RWPE2 (cell line): ENCODE measurements around the gene SAMD14.

Source experiments
- ATAC-seq: fragments of 200-7000 bp; cut with Tn5 transposase; 3 replicates; pipeline ENCODE4 v1.9.1; 2021; ENCODE audit warnings: low read depth
- DNase-seq: peaks from one replicate; pipeline ENCODE4 v3.0.0-alpha.2; 2020; ENCODE audit warnings: low spot score
- H3K27ac ChIP-seq: fragments of 450-650 bp; 2 replicates; pipeline ENCODE4 v1.5.1; 2017; ENCODE audit warnings: mild to moderate bottlenecking; ENCODE audit not compliant: poor library complexity, severe bottlenecking
- H3K27me3 ChIP-seq: fragments of 250-450 bp; sonication (Bioruptor Pico); 2 replicates; pipeline ENCODE4 v1.5.1; 2021; ENCODE audit warnings: mild to moderate bottlenecking, moderate library complexity; ENCODE audit not compliant: insufficient read depth, poor library complexity, severe bottlenecking
- H3K36me3 ChIP-seq: fragments of 250-450 bp; sonication (Bioruptor Pico); 2 replicates; pipeline ENCODE4 v1.5.1; 2020; ENCODE audit warnings: low read depth, mild to moderate bottlenecking, moderate library complexity
- H3K4me1 ChIP-seq: fragments of 250-450 bp; sonication (Bioruptor Pico); 2 replicates; pipeline ENCODE4 v1.5.1; 2021; ENCODE audit warnings: mild to moderate bottlenecking, moderate library complexity; ENCODE audit not compliant: insufficient read depth, poor library complexity, severe bottlenecking
- H3K4me3 ChIP-seq: fragments of 250-450 bp; sonication (Bioruptor Pico); 2 replicates; pipeline ENCODE4 v1.5.1; 2021; ENCODE audit warnings: mild to moderate bottlenecking, moderate library complexity; ENCODE audit not compliant: severe bottlenecking
- H3K9me3 ChIP-seq: fragments of 250-450 bp; sonication (Bioruptor Pico); 2 replicates; pipeline ENCODE4 v1.5.1; 2021; ENCODE audit warnings: mild to moderate bottlenecking, moderate library complexity; ENCODE audit not compliant: severe bottlenecking
- TF ChIP-seq, protein P1 (sequence below): fragments of 450-650 bp; IDR thresholded peaks from one replicate; pipeline ENCODE4 v1.5.1; 2017; ENCODE audit warnings: mild to moderate bottlenecking, moderate library complexity; ENCODE audit not compliant: poor library complexity, severe bottlenecking

SAMD14 gene

DNA sequence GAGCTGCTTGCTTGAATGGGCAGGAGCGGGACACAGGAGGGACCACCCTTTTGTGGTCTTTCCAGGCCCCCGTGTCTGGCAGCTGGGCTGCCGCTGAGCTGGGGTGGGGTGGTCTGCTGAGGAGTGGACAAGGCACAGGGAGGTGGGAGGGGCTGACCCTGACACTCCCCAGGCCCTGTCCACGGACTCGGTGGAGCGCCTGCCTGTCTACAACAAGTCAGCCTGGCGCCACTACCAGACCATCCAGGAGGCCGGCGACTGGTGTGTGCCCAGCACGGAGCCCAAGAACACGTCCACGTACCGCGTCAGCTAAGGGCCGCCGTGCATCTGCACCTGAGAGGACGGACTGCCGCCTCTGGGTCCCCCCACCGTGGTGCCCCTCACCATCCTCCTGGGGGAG is 20.2 kb downstream of the SAMD14 start:
- Histone ChIP-seq H3K36me3 (no peaks in the 10 kb centered on the region; the same call in 1 of the 2 replicates), H3K4me3 (no peak overlapping the region), H3K27me3 (no peaks in the 10 kb centered on the region), H3K9me3 (no peaks in the 10 kb centered on the region), H3K27ac (no peak overlapping the region), H3K4me1 (peaks cover 15% of the 10 kb centered on the region)
- TF ChIP-seq, protein P1, sequence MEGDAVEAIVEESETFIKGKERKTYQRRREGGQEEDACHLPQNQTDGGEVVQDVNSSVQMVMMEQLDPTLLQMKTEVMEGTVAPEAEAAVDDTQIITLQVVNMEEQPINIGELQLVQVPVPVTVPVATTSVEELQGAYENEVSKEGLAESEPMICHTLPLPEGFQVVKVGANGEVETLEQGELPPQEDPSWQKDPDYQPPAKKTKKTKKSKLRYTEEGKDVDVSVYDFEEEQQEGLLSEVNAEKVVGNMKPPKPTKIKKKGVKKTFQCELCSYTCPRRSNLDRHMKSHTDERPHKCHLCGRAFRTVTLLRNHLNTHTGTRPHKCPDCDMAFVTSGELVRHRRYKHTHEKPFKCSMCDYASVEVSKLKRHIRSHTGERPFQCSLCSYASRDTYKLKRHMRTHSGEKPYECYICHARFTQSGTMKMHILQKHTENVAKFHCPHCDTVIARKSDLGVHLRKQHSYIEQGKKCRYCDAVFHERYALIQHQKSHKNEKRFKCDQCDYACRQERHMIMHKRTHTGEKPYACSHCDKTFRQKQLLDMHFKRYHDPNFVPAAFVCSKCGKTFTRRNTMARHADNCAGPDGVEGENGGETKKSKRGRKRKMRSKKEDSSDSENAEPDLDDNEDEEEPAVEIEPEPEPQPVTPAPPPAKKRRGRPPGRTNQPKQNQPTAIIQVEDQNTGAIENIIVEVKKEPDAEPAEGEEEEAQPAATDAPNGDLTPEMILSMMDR, result no peak
- ATAC-seq (no peak), DNase-seq (no peak)

DNA sequence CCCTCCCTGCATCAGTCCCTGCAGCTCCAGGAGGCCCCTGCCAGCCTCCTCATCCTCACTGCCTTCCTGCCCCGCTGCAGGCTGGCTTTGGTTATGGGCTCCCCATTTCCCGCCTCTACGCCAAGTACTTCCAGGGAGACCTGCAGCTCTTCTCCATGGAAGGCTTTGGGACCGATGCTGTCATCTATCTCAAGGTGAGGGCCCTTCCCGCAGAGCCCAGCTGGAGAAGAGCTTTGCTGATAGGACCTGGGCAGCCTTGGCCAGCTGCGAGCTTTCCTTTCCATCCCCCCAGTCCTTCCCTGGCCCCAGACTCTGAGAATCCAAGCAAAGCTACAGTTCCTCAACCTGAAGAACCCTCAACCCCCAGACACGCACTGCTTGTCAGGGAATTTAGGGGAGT is 20.8 kb downstream of the SAMD14 start:
- TF ChIP-seq, protein P1, result no peak
- ATAC-seq (no peak), DNase-seq (no peak)
- Histone ChIP-seq H3K9me3 (no peaks in the 10 kb centered on the region), H3K27me3 (no peaks in the 10 kb centered on the region), H3K4me3 (no peak overlapping the region), H3K27ac (no peak overlapping the region), H3K4me1 (peaks cover 15% of the 10 kb centered on the region), H3K36me3 (no peaks in the 10 kb centered on the region; the same call in 1 of the 2 replicates)

DNA sequence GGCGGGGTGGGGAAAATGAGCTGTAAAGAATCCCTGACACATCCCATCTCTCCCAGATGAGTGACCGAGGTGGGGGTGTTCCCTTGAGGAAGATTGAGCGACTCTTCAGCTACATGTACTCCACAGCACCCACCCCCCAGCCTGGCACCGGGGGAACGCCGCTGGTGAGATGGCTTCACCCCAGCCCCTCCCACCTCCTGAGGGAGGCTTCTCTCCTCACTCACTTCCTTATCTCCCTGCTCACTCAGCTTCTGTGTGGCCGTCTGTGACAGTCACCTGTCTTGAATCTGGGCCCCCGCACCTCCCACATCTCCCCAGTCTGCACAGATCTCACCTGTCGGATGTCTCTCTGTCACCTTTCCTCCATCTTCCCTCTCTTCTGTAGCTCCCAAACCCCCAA is 21.4 kb downstream of the SAMD14 start:
- no peak for ATAC-seq
- H3K27me3 ChIP-seq, result no peaks in the 10 kb centered on the region
- H3K36me3 ChIP-seq, result no peaks in the 10 kb centered on the region; the same call in 1 of the 2 replicates
- peaks cover 15% of the 10 kb centered on the region for H3K4me1 ChIP-seq
- no peak for DNase-seq
- no peaks in the 10 kb centered on the region for H3K9me3 ChIP-seq
- TF ChIP-seq, protein P1, result no peak
- H3K4me3 ChIP-seq, result no peak overlapping the region
- peak overlapping the region; percentile 52 for H3K27ac ChIP-seq

DNA sequence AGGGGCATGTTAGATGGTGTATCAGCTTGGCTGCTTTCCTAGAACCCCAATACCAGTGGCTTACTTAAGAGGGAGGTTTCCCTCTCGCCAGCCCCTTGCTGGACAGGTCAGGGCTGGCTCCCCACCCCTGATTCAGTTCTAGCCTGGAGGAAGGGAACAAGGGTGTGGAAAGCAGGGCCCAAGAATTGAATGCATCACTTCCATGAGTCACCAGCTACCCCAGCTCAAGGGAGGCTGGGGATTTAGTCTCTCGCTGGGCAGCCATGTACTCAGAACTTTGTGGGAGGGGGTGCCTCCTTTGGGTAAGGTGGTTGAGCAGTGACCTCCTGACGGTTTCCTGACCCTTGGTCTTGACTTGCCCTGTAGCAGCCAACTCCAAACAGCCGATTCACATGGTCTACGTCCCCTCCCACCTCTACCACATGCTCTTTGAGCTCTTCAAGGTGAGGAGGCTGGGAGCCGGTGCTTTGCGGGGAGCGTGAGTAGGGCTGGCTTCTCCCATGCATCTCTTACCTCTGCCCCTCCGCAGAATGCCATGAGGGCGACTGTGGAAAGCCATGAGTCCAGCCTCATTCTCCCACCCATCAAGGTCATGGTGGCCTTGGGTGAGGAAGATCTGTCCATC is 22.1 kb downstream of the SAMD14 start:
- Histone ChIP-seq H3K4me1 (peaks cover 15% of the 10 kb centered on the region), H3K9me3 (no peaks in the 10 kb centered on the region), H3K36me3 (no peaks in the 10 kb centered on the region; the same call in 1 of the 2 replicates), H3K4me3 (no peak overlapping the region), H3K27ac (peak overlapping the region; percentile 52), H3K27me3 (no peaks in the 10 kb centered on the region)
- ATAC-seq (peak; percentile 95), DNase-seq (peak; percentile 84)
- TF ChIP-seq, protein P1, result no peak

DNA sequence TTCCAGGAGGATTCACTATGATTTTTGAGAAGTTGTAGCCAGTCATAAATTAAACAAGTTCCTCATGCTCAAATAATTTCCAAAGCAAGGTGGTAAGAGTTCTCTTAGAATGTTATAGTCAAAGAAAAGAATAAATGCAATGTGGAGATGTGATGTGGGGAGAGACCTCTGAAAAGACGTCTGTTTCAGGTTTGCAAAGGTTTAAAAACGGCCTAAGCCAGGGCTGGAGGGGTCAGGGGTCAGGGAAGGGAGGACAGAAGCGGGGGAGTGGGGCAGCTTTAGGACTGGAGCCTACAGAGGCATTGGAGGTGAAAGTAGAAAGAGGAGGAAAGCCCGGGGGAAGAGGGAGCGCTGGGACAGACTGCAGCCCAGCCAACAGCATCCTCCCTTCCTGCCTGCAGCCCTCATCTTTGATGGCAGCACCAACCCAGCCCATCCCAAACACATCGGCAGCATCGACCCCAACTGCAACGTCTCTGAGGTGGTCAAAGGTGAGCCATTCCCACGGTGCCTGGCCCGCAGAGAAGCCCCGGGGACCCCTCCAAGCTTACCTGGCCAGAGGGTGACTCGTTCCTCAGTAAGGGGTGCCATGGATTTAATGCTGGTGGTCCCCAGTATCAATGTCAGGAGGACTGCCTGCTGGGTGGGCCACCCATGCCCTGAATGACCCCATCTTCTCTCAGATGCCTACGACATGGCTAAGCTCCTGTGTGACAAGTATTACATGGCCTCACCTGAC is 23.4 kb downstream of the SAMD14 start:
- Histone ChIP-seq H3K4me3 (no peak overlapping the region), H3K4me1 (peaks cover 15% of the 10 kb centered on the region), H3K27me3 (no peaks in the 10 kb centered on the region), H3K27ac (peak overlapping the region; percentile 52), H3K9me3 (no peaks in the 10 kb centered on the region), H3K36me3 (no peaks in the 10 kb centered on the region; the same call in 1 of the 2 replicates)
- no peak for ATAC-seq
- DNase-seq, result no peak
- TF ChIP-seq, protein P1, result no peak
